Measurements from ENCODE around the gene PMM1. TPM values are rescaled to one million over a fixed set of nuclear protein-coding genes. Genes with fewer than 3 reads are reported as not detected.
A peak's percentile ranks its signal among the peaks of the same experiment; 100 is the strongest.

The PMM1 gene
- 39.6 to 52.2 TPM (median 47.1 TPM) in 3 replicates for polyA plus RNA-seq
- 34.9 TPM for polyA plus RNA-seq (2011; ENCODE audit: low read depth)
- 33.7 and 59.5 TPM in 2 replicates for polyA plus RNA-seq (2011; cell fraction: cytosol; rRNA removed)
- 64.8 and 69.1 TPM in 2 replicates for polyA plus RNA-seq (2011; cell fraction: nucleus; rRNA removed)
- polyA plus RNA-seq (2012; ENCODE audit: low replicate concordance), result 36.8 and 39.0 TPM in 2 replicates
- polyA minus RNA-seq, result 18.7 to 24.5 TPM (median 21.3 TPM) in 3 replicates
- polyA minus RNA-seq (2011; cell fraction: cytosol; rRNA and poly(A)+ RNA removed), result 25.7 TPM
- polyA minus RNA-seq (2011; cell fraction: nucleus; rRNA and poly(A)+ RNA removed), result 12.1 and 12.5 TPM in 2 replicates

DNA sequence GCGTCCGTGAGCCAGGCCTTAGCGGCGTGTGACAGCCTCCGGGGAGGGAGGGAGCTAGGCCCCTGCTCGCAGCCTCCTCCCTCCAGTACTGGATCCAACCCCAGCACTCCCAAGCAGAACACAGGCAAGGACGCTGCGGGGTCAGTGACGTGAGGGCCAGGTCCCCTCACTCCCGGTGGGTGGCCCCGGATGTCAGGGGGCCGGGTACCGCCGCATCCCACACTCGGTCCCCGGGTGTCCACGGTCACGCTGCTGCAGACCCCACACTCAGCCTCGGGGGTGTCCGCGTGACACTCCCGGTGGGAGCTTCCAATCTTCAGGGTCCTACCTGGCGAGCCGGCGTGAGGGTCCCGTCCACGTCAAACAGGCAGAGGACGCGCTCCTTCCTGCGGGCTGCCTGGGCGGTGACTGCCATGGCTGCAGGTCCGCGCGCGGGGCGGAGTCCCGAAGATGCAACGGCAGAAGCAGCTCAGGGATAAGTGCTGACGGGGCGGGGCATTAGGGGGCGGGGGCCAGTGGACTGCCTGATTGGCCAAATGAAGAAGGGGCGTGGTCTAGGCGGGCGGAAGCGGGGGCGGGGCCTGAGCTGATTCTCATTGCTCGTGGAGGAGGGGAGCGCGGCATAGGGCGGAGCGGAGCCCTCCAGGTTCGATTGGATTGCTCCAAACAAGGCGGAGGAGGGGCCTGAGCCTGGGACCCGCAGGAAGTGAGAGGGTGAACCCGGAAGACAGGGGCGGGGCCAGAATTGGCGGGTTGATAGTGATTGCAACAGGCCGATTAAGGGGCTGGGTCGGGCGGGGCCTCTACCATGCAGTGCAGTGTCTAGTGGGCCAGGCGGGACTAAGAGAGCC lies at the start of gene PMM1:
Gene PMM1 (minus strand): TSS at position 450 of the 851 bp plus-strand sequence. CDS start 35 bp downstream, at position 415.
- Histone ChIP-seq H3K9me3 (ENCODE audit: control insufficient read depth, low read depth, low read length) (no peaks in the 10 kb centered on the region), H3K27ac (ENCODE audit: control insufficient read depth, insufficient read depth, low read length) (peak within 1 kb of the TSS; percentile 60), H3K9ac (ENCODE audit: control insufficient read depth, extremely low read depth, insufficient read depth, low read length) (peak within 1 kb of the TSS; percentile 83), H3K4me3 (ENCODE audit: control insufficient read depth in 2 of 3, extremely low read depth in 1 of 3, insufficient read depth in 2 of 3, low read depth in 1 of 3, low read length in 3 of 3) (peak within 1 kb of the TSS; percentile 80 to 99 (median 84)), H3K36me3 (ENCODE audit: control insufficient read depth in 2 of 2, extremely low read depth in 1 of 2, insufficient read depth in 2 of 2, low read length in 2 of 2) (peaks cover 0 to 8% of the 10 kb centered on the region in 2 experiments), H3K27me3 (ENCODE audit: control insufficient read depth, extremely low read depth, insufficient read depth, low read length) (no peaks in the 10 kb centered on the region), H3K4me1 (ENCODE audit: control insufficient read depth, extremely low read depth, insufficient read depth, low read length) (peaks cover 6% of the 10 kb centered on the region), H4K20me1 (ENCODE audit: control insufficient read depth, extremely low read depth, insufficient read depth, low read length) (no peaks in the 10 kb centered on the region), H3K79me2 (ENCODE audit: control insufficient read depth, insufficient read depth, low read length) (peaks cover 13% of the 10 kb centered on the region), H2AFZ (ENCODE audit: control insufficient read depth, low read length) (peak within 1 kb of the TSS; percentile 91), H3K4me2 (ENCODE audit: control insufficient read depth, extremely low read depth, insufficient read depth, low read depth, low read length) (peak within 1 kb of the TSS; percentile 89), H3K9me1 (ENCODE audit: control insufficient read depth, extremely low read depth, insufficient read depth, low read length) (no peaks in the 10 kb centered on the region)
- DNase-seq (ENCODE audit: low read depth, low spot score), result peak; percentile 98
- peak; percentile 84 for FAIRE-seq
- dilution Hi-C loops (cut with MboI; ENCODE audit: extremely low pct_ligation_motif_present, low sequenced_read_pairs), result no loop called here
- TF ChIP-seq EZH2 (IDR thresholded peaks at IDR 0.05; ENCODE audit: low read length), result no peak

DNA sequence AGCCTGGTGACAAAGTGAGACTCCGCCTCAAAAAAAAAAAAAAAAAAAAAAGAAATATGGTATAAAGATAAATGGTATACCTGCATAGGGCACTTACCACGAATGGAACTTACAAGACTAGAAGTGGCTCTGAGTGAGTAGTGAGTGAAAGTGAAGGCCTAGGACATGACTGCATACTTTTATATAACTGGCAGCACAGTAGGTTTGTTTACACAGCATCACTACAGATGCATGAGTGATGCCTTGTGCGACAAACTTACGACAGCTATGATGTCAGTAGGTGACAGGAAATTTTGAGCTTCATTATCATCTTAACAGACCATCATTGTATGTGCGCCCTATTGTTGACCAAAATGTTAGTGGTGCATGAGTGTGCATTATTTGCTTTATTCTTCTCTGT lies 49.1 kb upstream of the PMM1 start:
- DNase-seq (ENCODE audit: low read depth, low spot score), result no peak
- Histone ChIP-seq H3K4me2 (ENCODE audit: control insufficient read depth, extremely low read depth, insufficient read depth, low read depth, low read length) (no peak overlapping the region), H3K9me3 (ENCODE audit: control insufficient read depth, low read depth, low read length) (no peaks in the 10 kb centered on the region), H3K27me3 (ENCODE audit: control insufficient read depth, extremely low read depth, insufficient read depth, low read length) (no peaks in the 10 kb centered on the region), H3K36me3 (ENCODE audit: control insufficient read depth in 2 of 2, extremely low read depth in 1 of 2, insufficient read depth in 2 of 2, low read length in 2 of 2) (peaks cover 28 to 47% of the 10 kb centered on the region in 2 experiments), H3K4me1 (ENCODE audit: control insufficient read depth, extremely low read depth, insufficient read depth, low read length) (peaks cover 12% of the 10 kb centered on the region), H3K79me2 (ENCODE audit: control insufficient read depth, insufficient read depth, low read length) (peaks cover 38% of the 10 kb centered on the region), H3K9me1 (ENCODE audit: control insufficient read depth, extremely low read depth, insufficient read depth, low read length) (no peaks in the 10 kb centered on the region), H3K4me3 (ENCODE audit: control insufficient read depth in 2 of 3, extremely low read depth in 1 of 3, insufficient read depth in 2 of 3, low read depth in 1 of 3, low read length in 3 of 3) (no peak overlapping the region), H2AFZ (ENCODE audit: control insufficient read depth, low read length) (no peak overlapping the region), H4K20me1 (ENCODE audit: control insufficient read depth, extremely low read depth, insufficient read depth, low read length) (peaks cover 5% of the 10 kb centered on the region), H3K9ac (ENCODE audit: control insufficient read depth, extremely low read depth, insufficient read depth, low read length) (no peak overlapping the region), H3K27ac (ENCODE audit: control insufficient read depth, insufficient read depth, low read length) (no peak overlapping the region)
- TF ChIP-seq CTCF (optimal IDR thresholded peaks at IDR 0.05 in 1 of 3, IDR thresholded peaks at IDR 0.05 in 1 of 3, conservative IDR thresholded peaks at IDR 0.05 in 1 of 3; ENCODE audit: extremely low read depth in 1 of 3, insufficient read depth in 2 of 3, low read length in 3 of 3), result no peak
- no peak for TF ChIP-seq EZH2 (IDR thresholded peaks at IDR 0.05; ENCODE audit: low read length)
- dilution Hi-C loops (cut with MboI; ENCODE audit: extremely low pct_ligation_motif_present, low sequenced_read_pairs), result no loop called here
- FAIRE-seq, result no peak
